ENCODE results near the gene DMRT2. TPM values are rescaled to one million over a fixed set of nuclear protein-coding genes. Genes with fewer than 3 reads are reported as not detected.

The DMRT2 gene
- total and polyA plus RNA-seq, 2 donors (not counting 3 experiments of a cell fraction or from before 2014, with no cell fraction given): not detected

- intact Hi-C loops (cut with micrococcal nuclease): no loop called here
- no peak overlapping the region for H3K9ac ChIP-seq (replicated peaks; ENCODE audit: extremely low read depth, insufficient read depth, low read length)
- FAIRE-seq: no peak
- no peaks in the 10 kb centered on the region for H4K20me1 ChIP-seq (replicated peaks; ENCODE audit: control insufficient read depth, extremely low read depth, insufficient read depth, low read length)
- H3K9me1 ChIP-seq (replicated peaks; ENCODE audit: control insufficient read depth, extremely low read depth, insufficient read depth, low read length): no peaks in the 10 kb centered on the region
- peaks cover 4% of the 10 kb centered on the region for H3K9me3 ChIP-seq (replicated peaks; ENCODE audit: control insufficient read depth, insufficient read depth, low read length)
- no peaks in the 10 kb centered on the region for H3K27me3 ChIP-seq (ENCODE audit: control insufficient read depth in 2 of 2, insufficient read depth in 2 of 2, low read length in 2 of 2)
- no peak for TF ChIP-seq EZH2 (IDR thresholded peaks at IDR 0.05; ENCODE audit: borderline replicate concordance, low read depth, low read length, severe bottlenecking)
- no peak for TF ChIP-seq GATA2 (IDR thresholded peaks at IDR 0.05; ENCODE audit: insufficient read depth, insufficient read length, low read depth, low read length)
- TF ChIP-seq POLR2AphosphoS5 (IDR thresholded peaks at IDR 0.05; ENCODE audit: insufficient read depth, low read depth, low read length): no peak
- TF ChIP-seq JUN (IDR thresholded peaks at IDR 0.05; ENCODE audit: borderline replicate concordance, insufficient read depth, insufficient read length, low read depth): no peak
- TF ChIP-seq, protein P1, sequence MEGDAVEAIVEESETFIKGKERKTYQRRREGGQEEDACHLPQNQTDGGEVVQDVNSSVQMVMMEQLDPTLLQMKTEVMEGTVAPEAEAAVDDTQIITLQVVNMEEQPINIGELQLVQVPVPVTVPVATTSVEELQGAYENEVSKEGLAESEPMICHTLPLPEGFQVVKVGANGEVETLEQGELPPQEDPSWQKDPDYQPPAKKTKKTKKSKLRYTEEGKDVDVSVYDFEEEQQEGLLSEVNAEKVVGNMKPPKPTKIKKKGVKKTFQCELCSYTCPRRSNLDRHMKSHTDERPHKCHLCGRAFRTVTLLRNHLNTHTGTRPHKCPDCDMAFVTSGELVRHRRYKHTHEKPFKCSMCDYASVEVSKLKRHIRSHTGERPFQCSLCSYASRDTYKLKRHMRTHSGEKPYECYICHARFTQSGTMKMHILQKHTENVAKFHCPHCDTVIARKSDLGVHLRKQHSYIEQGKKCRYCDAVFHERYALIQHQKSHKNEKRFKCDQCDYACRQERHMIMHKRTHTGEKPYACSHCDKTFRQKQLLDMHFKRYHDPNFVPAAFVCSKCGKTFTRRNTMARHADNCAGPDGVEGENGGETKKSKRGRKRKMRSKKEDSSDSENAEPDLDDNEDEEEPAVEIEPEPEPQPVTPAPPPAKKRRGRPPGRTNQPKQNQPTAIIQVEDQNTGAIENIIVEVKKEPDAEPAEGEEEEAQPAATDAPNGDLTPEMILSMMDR (IDR thresholded peaks at IDR 0.05; ENCODE audit: extremely low read depth in 1 of 2, insufficient read depth in 1 of 2, low read depth in 1 of 2, low read length in 2 of 2): no peak
- TF ChIP-seq, protein P2, sequence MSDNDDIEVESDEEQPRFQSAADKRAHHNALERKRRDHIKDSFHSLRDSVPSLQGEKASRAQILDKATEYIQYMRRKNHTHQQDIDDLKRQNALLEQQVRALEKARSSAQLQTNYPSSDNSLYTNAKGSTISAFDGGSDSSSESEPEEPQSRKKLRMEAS (IDR thresholded peaks at IDR 0.05; ENCODE audit: insufficient read depth, insufficient read length): no peak
- no peak for TF ChIP-seq FOS (IDR thresholded peaks at IDR 0.05; ENCODE audit: borderline replicate concordance, insufficient read depth, low read length)
- TF ChIP-seq MYC (IDR thresholded peaks at IDR 0.05; ENCODE audit: low read depth, low read length): no peak
- TF ChIP-seq POLR2A (IDR thresholded peaks at IDR 0.05; ENCODE audit: low read depth, low read length): no peak
- ChIA-PET POLR2A (no interaction called here), CTCF (no interaction called here)
- H3K4me1 ChIP-seq (ENCODE audit: control insufficient read depth, extremely low read depth, insufficient read depth, low read length): no peaks in the 10 kb centered on the region
- no peak overlapping the region for H2AFZ ChIP-seq (ENCODE audit: low read depth, low read length)
- no peaks in the 10 kb centered on the region for H3K36me3 ChIP-seq (ENCODE audit: control insufficient read depth in 2 of 2, extremely low read depth in 1 of 2, insufficient read depth in 2 of 2, low read length in 2 of 2)
- H3K79me2 ChIP-seq (ENCODE audit: control insufficient read depth, insufficient read depth, low read length): no peaks in the 10 kb centered on the region
- H3K4me2 ChIP-seq (ENCODE audit: insufficient read depth, low read length): no peak overlapping the region
- dilution Hi-C loops (cut with MboI; ENCODE audit: extremely low pct_ligation_motif_present, low sequenced_read_pairs): no loop called here
- no peak overlapping the region for H3K27ac ChIP-seq (ENCODE audit: insufficient read depth, low read depth, low read length)
- DNase-seq (ENCODE audit: low read depth, low spot score): no peak
- H3K4me3 ChIP-seq (replicated peaks in 1 of 3; ENCODE audit: insufficient read depth in 1 of 3, low read depth in 1 of 3, low read length in 3 of 3): no peak overlapping the region
- no TSS peak for BruUV-seq (replicated peaks)
These were observed 46.2 kb downstream of the DMRT2 start for GRCh38 chr9:1096155-1096964.
